Activated T-helper 17 cell treated with anti-CD3 and anti-CD28 coated beads, Interleukin-2, amount 50 U/mL, for 72 hours (primary cell): Measurements from ENCODE around the gene KRT13. TPM values are rescaled to one million over a fixed set of nuclear protein-coding genes. Genes with fewer than 3 reads are reported as not detected.

Experiments
- ATAC-seq: fragments of 150-1000 bp; cut with Tn5 transposase; replicated peaks from 2 replicates; pipeline ENCODE4 v1.10.0; 2021; ENCODE audit warnings: mild to moderate bottlenecking, moderate library complexity
- H3K27ac Mint-ChIP-seq: one replicate; pipeline ENCODE4 v1.8.0; 2022; ENCODE audit warnings: mixed read lengths
- H3K27me3 Mint-ChIP-seq: one replicate; pipeline ENCODE4 v1.8.0; 2022; ENCODE audit warnings: mixed read lengths
- H3K36me3 Mint-ChIP-seq: one replicate; pipeline ENCODE4 v1.8.0; 2022; ENCODE audit warnings: low read depth, mild to moderate bottlenecking, mixed read lengths
- H3K4me1 Mint-ChIP-seq: one replicate; pipeline ENCODE4 v1.8.0; 2022; ENCODE audit warnings: mixed read lengths
- H3K4me3 Mint-ChIP-seq: one replicate; pipeline ENCODE4 v1.8.0; 2022; ENCODE audit warnings: mild to moderate bottlenecking, mixed read lengths
- H3K9me3 Mint-ChIP-seq: one replicate; pipeline ENCODE4 v1.8.0; 2022; ENCODE audit warnings: mixed read lengths
- total RNA-seq, 2 donors: library from RNA; stranded (reverse); gene quantifications; one replicate each; pipeline ENCODE4 v1.2.3, GENCODE V29; 2022

The KRT13 gene
- total RNA-seq, 2 donors from 2014 or later = not detected

DNA sequence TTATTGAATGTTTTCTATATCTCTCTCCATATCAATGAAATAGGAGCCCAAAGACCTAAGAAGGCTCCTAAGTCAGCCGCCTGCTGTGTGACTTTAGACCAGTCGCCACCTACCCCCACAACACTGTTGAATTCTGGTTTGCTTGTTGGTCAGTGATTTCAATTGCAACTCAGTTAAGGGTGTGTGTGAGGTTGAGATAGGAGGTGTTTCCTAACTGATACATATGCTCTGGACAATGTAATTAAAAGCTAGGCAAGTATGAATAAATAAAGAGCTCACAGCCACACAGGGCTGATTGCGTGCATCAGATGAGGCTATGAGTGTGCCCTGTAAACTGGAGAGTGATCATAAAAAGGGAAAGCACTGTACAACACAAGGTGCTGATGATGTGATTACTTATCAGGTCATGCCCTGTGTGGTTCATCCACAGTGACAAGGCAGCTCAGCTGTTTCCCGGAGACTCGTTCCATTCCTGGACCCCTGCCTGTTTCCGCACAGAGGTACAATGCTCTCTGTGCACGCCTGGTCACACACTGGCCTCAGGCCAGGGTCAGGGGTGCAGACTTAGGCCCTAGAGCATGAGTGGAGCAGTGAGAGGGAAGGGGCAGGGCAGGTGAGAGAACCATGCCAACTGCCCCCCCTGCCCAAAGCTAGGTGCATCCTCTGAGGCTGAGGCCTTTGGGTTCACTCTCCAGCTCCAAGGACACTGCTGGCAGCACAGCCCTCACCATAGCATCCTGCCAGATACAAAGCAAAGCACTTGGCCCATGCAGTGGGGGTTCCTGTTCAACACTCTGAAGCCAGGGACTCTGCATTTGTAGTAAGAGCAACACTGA lies 21.2 kb downstream of the KRT13 start:
- no peaks in the 10 kb centered on the region for H3K9me3 Mint-ChIP-seq
- no peak for ATAC-seq
- peak overlapping the region; percentile 26 for H3K27ac Mint-ChIP-seq
- H3K36me3 Mint-ChIP-seq = no peaks in the 10 kb centered on the region
- H3K27me3 Mint-ChIP-seq = no peaks in the 10 kb centered on the region
- H3K4me1 Mint-ChIP-seq = no peaks in the 10 kb centered on the region
- no peak overlapping the region for H3K4me3 Mint-ChIP-seq

- Mint-ChIP-seq H3K4me1 (no peaks in the 10 kb centered on the region), H3K9me3 (no peaks in the 10 kb centered on the region), H3K27ac (no peak overlapping the region), H3K36me3 (no peaks in the 10 kb centered on the region), H3K4me3 (no peak overlapping the region), H3K27me3 (no peaks in the 10 kb centered on the region)
- no peak for ATAC-seq
Measured at GRCh38 chr17:41483531-41483930, 21.9 kb downstream of the KRT13 start.

- no peaks in the 10 kb centered on the region for H3K27me3 Mint-ChIP-seq
- no peak within 1 kb of the TSS for H3K4me3 Mint-ChIP-seq
- H3K4me1 Mint-ChIP-seq = no peaks in the 10 kb centered on the region
- H3K27ac Mint-ChIP-seq = no peak within 1 kb of the TSS
- H3K36me3 Mint-ChIP-seq = no peaks in the 10 kb centered on the region
- H3K9me3 Mint-ChIP-seq = no peaks in the 10 kb centered on the region
- ATAC-seq = no peak
Measured at GRCh38 chr17:41481036-41481435, 24.4 kb downstream of the KRT13 start, which contains the start of gene KRT35. KRT35 (minus strand) TSS chr17:41481151; CDS start chr17:41481097, 54 bp downstream.

- ATAC-seq = no peak
- Mint-ChIP-seq H3K27me3 (no peaks in the 10 kb centered on the region), H3K27ac (no peak overlapping the region), H3K4me1 (no peaks in the 10 kb centered on the region), H3K9me3 (no peaks in the 10 kb centered on the region), H3K36me3 (no peaks in the 10 kb centered on the region), H3K4me3 (no peak overlapping the region)
Measured at GRCh38 chr17:41480581-41480980, 24.8 kb downstream of the KRT13 start.

GRCh38 chr17:41480136-41480535 lies 25.3 kb downstream of the KRT13 start:
- ATAC-seq = no peak
- Mint-ChIP-seq H3K27ac (no peak overlapping the region), H3K4me1 (no peaks in the 10 kb centered on the region), H3K27me3 (no peaks in the 10 kb centered on the region), H3K9me3 (no peaks in the 10 kb centered on the region), H3K4me3 (no peak overlapping the region), H3K36me3 (no peaks in the 10 kb centered on the region)

DNA sequence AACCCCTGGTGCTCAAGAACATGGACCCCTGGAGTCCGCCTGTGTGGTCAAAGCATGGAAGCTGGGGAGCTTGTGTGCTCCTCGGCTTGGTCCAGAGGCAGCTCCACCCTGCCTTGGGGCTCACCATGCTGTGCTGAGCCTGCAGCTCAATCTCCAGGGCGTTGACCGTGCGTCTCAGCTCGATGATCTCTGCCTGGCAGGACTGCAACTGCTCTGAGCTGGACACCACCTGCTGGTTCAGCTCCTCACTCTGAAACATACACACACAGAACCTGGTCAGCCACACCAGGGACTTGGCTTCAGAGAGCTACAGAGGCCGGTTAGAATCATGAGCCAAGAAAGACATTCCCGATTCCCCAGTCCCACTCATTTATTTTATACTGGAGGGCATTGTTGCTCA lies 27.2 kb downstream of the KRT13 start:
- Mint-ChIP-seq H3K4me3 (no peak overlapping the region), H3K27ac (no peak overlapping the region), H3K36me3 (no peaks in the 10 kb centered on the region), H3K27me3 (no peaks in the 10 kb centered on the region), H3K4me1 (no peaks in the 10 kb centered on the region), H3K9me3 (no peaks in the 10 kb centered on the region)
- ATAC-seq = no peak

GRCh38 chr17:41476866-41477815 lies 28.3 kb downstream of the KRT13 start:
- Mint-ChIP-seq H3K27ac (no peak overlapping the region), H3K4me1 (no peaks in the 10 kb centered on the region), H3K27me3 (no peaks in the 10 kb centered on the region), H3K36me3 (no peaks in the 10 kb centered on the region), H3K4me3 (no peak overlapping the region), H3K9me3 (no peaks in the 10 kb centered on the region)
- ATAC-seq = no peak

DNA sequence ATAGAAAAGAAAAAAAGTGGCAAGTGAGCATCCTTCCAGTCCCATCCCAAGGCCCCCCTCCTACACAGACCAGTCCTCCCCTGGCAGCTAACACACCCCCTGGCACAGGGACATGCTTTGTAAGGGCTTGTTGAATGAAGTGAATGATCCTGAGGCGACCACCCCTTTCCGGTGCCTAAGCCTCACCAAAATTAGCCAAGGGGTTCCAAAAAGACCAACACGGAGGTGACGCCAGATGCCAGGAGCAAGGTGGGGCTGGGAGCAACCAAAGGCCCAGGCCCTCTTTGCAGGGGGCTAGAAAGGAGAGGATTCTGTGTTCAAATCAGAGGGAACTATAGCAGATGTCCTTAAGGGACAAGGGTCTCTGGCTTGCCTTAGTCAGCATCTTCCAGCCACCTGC lies 30.0 kb downstream of the KRT13 start:
- no peak for ATAC-seq
- no peaks in the 10 kb centered on the region for H3K4me1 Mint-ChIP-seq
- no peak overlapping the region for H3K27ac Mint-ChIP-seq
- H3K9me3 Mint-ChIP-seq = no peaks in the 10 kb centered on the region
- H3K4me3 Mint-ChIP-seq = no peak overlapping the region
- no peaks in the 10 kb centered on the region for H3K27me3 Mint-ChIP-seq
- H3K36me3 Mint-ChIP-seq = no peaks in the 10 kb centered on the region

DNA sequence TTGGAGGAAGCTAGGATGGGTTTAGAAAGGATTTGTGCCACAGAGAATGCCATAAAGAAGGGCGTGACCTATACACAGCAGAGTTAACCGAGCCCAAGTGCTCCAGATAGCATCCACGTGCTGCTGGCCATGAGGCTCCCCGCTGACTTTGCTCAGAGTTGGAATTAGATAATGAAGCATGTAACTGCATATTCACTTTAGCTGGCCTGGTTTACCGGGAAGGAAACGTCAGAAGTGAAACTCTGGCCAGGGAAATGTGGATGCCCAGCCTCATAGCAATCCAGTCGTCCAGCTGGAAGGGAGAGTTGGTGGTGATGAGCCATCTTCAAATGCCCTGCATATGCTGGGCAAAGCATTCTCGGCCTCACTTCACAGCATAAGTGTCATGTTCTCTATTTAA lies 30.5 kb downstream of the KRT13 start:
- H3K27ac Mint-ChIP-seq = no peak overlapping the region
- H3K27me3 Mint-ChIP-seq = no peaks in the 10 kb centered on the region
- no peak for ATAC-seq
- H3K4me1 Mint-ChIP-seq = no peaks in the 10 kb centered on the region
- no peak overlapping the region for H3K4me3 Mint-ChIP-seq
- H3K36me3 Mint-ChIP-seq = no peaks in the 10 kb centered on the region
- no peaks in the 10 kb centered on the region for H3K9me3 Mint-ChIP-seq

GRCh38 chr17:41468346-41468745 lies 37.1 kb downstream of the KRT13 start:
- Mint-ChIP-seq H3K27me3 (no peaks in the 10 kb centered on the region), H3K36me3 (no peaks in the 10 kb centered on the region), H3K9me3 (peaks cover 4% of the 10 kb centered on the region), H3K4me3 (no peak overlapping the region), H3K27ac (no peak overlapping the region), H3K4me1 (no peaks in the 10 kb centered on the region)
- no peak for ATAC-seq

DNA sequence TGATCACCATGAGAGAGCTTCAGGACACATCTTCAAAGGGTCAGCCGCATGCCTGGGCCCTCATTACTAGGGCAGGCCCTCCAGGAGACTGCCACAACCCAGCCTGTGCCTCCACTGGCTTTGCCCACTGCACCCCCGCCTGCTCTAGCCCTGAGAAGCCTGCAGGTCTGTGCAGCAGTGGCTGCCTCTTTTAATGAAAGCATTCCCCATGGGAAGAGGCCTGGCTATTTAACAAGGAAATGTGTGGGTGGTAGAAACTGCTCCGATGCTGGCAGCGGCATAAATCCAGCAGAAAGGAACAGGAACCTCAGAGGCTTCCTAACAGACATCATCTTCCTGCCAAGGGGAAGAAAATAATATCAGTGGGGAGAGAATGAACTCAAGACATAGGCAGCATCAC lies 37.9 kb downstream of the KRT13 start:
- Mint-ChIP-seq H3K36me3 (no peaks in the 10 kb centered on the region), H3K4me3 (no peak overlapping the region), H3K27ac (no peak overlapping the region), H3K4me1 (no peaks in the 10 kb centered on the region), H3K27me3 (no peaks in the 10 kb centered on the region), H3K9me3 (peaks cover 4% of the 10 kb centered on the region)
- ATAC-seq = no peak

GRCh38 chr17:41466988-41467387 lies 38.4 kb downstream of the KRT13 start, which contains the start of gene KRT32:
KRT32 (minus strand) TSS chr17:41467386; CDS start chr17:41467325, 61 bp downstream.
- no peak for ATAC-seq
- Mint-ChIP-seq H3K9me3 (peaks cover 4% of the 10 kb centered on the region), H3K4me1 (no peaks in the 10 kb centered on the region), H3K36me3 (no peaks in the 10 kb centered on the region), H3K27me3 (no peaks in the 10 kb centered on the region), H3K4me3 (no peak within 1 kb of the TSS), H3K27ac (no peak within 1 kb of the TSS)

- no peaks in the 10 kb centered on the region for H3K36me3 Mint-ChIP-seq
- H3K4me1 Mint-ChIP-seq = no peaks in the 10 kb centered on the region
- peak; percentile 37 for ATAC-seq
- peaks cover 4% of the 10 kb centered on the region for H3K9me3 Mint-ChIP-seq
- H3K27me3 Mint-ChIP-seq = no peaks in the 10 kb centered on the region
- H3K4me3 Mint-ChIP-seq = no peak overlapping the region
- no peak overlapping the region for H3K27ac Mint-ChIP-seq
Measured at GRCh38 chr17:41464682-41465081, 40.7 kb downstream of the KRT13 start.

DNA sequence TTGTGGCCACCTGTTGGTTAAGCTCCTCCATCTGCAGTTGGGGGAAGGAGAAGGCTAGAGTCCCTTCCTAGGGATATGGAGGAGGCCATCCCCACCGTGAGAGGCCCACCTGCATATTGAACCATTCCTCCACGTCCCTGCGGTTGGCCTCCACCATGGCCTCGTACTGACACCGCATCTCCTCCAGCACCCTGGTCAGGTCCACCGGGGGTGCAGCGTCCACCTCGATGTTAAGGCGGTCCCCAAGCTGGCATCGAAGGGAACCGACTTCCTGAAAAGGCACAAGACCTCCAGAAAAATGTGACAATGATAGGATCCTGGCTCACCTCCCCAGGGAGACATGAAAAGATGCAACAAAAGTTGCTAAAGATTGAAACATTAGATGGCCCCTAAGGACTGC lies 41.2 kb downstream of the KRT13 start:
- Mint-ChIP-seq H3K36me3 (no peaks in the 10 kb centered on the region), H3K27ac (no peak overlapping the region), H3K4me3 (no peak overlapping the region), H3K4me1 (no peaks in the 10 kb centered on the region), H3K27me3 (no peaks in the 10 kb centered on the region), H3K9me3 (peaks cover 4% of the 10 kb centered on the region)
- ATAC-seq = no peak

DNA sequence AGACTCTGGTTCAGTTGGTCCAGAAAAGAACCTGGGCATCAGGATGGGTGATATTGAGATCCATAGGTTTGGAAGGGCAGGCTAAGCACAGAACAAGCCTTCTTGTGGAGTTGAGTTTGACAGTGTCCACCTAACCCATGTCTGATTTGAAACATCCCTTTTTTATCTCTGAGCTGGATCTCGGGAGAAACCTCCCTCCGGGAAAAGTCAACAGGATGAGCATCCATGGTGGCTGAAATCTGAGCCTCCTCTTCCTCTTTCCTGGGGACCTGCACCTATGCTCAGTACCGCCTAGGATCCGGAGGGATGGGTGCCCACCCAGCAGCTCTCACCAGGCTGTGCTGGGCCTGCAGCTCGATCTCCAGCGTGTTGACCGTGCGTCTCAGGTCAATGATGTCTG lies 41.7 kb downstream of the KRT13 start:
- Mint-ChIP-seq H3K4me3 (no peak overlapping the region), H3K9me3 (peaks cover 4% of the 10 kb centered on the region), H3K4me1 (no peaks in the 10 kb centered on the region), H3K27me3 (no peaks in the 10 kb centered on the region), H3K27ac (no peak overlapping the region), H3K36me3 (no peaks in the 10 kb centered on the region)
- ATAC-seq = no peak
